ENCODE measurements around the gene CPVL. TPM values are rescaled to one million over a fixed set of nuclear protein-coding genes. Genes with fewer than 3 reads are reported as not detected.
A peak's percentile ranks its signal among the peaks of the same experiment; 100 is the strongest.

Gene CPVL
- total and polyA plus RNA-seq, 2 of the 4 experiments (the other 2 are of a cell fraction) = not detected

GRCh38 chr7:28958235-28958979, 187.9 kb downstream of the CPVL start, which contains the start of gene TRIL:
Gene TRIL, minus strand, starts transcription at chr7:28958330. Its CDS starts 284 bp downstream, at chr7:28958046.
- DNase-seq = peak; percentile 50
- peaks cover 9% of the 10 kb centered on the region for H3K4me1 ChIP-seq (ENCODE audit: control insufficient read depth, insufficient read depth, low read length)
- CTCF ChIA-PET = interaction anchor here (1.1 kb wide), 1 partner anchor 24 kb away, joined by 3 read pairs; no protein-coding TSS in a partner anchor

More at GRCh38 chr7:28958235-28958979, 187.9 kb downstream of the CPVL start, which contains the start of gene TRIL:
- Histone ChIP-seq H3K9me3 (ENCODE audit: control insufficient read depth, insufficient read depth, low read length) (peaks cover 7% of the 10 kb centered on the region; the same call in 1 of the 2 replicates), H3K18ac (ENCODE audit: low read depth, low read length) (no peak within 1 kb of the TSS), H3K14ac (replicated peaks; ENCODE audit: low read depth, low read length) (no peak within 1 kb of the TSS), H4K5ac (ENCODE audit: low read depth, low read length) (no peak within 1 kb of the TSS), H4K8ac (ENCODE audit: low read depth in 2 of 2, low read length in 2 of 2) (no peak within 1 kb of the TSS), H2AK9ac (replicated peaks; ENCODE audit: low read depth, low read length, poor library complexity) (no peak within 1 kb of the TSS), H4K91ac (ENCODE audit: insufficient read depth, low read depth, low read length) (no peak within 1 kb of the TSS), H4K20me1 (ENCODE audit: insufficient read depth, low read length) (no peaks in the 10 kb centered on the region), H3K79me1 (ENCODE audit: low read depth in 1 of 2, low read length in 2 of 2) (no peaks in the 10 kb centered on the region), H2AFZ (replicated peaks; ENCODE audit: low read length, poor library complexity) (peak within 1 kb of the TSS; percentile 77), H3K4ac (ENCODE audit: low read depth, low read length) (no peak within 1 kb of the TSS), H3K4me3 (ENCODE audit: insufficient read depth, low read depth, low read length) (peak within 1 kb of the TSS; percentile 39), H3K4me2 (ENCODE audit: low read depth, low read length) (peak within 1 kb of the TSS; percentile 72), H3K9me1 (ENCODE audit: insufficient read depth, low read length) (no peaks in the 10 kb centered on the region), H3K27me3 (ENCODE audit: control insufficient read depth, insufficient read depth, low read length) (peaks cover 60% of the 10 kb centered on the region), H3K23ac (ENCODE audit: low read depth, low read length) (no peak within 1 kb of the TSS), H3K27ac (ENCODE audit: insufficient read depth, low read length) (no peak within 1 kb of the TSS), H2BK15ac (ENCODE audit: low read depth, low read length) (no peak within 1 kb of the TSS), H3K9ac (ENCODE audit: low read depth, low read length) (no peak within 1 kb of the TSS), H2BK5ac (ENCODE audit: low read depth, low read length, poor library complexity, severe bottlenecking) (no peak within 1 kb of the TSS), H3K36me3 (ENCODE audit: control insufficient read depth, insufficient read depth, low read length) (no peaks in the 10 kb centered on the region), H2BK120ac (ENCODE audit: low read depth, low read length) (no peak within 1 kb of the TSS), H3K56ac (ENCODE audit: extremely low read depth, insufficient read depth, low read length) (no peak within 1 kb of the TSS), H2AK5ac (ENCODE audit: low read depth, low read length) (no peak within 1 kb of the TSS), H2BK20ac (ENCODE audit: low read depth, low read length) (no peak within 1 kb of the TSS)
- POLR2A ChIA-PET (ENCODE audit: unreplicated experiment) = no interaction called here
- no peak for TF ChIP-seq BHLHE40 (IDR thresholded peaks at IDR 0.05; ENCODE audit: low read depth, low read length)
- TF ChIP-seq, protein P1, sequence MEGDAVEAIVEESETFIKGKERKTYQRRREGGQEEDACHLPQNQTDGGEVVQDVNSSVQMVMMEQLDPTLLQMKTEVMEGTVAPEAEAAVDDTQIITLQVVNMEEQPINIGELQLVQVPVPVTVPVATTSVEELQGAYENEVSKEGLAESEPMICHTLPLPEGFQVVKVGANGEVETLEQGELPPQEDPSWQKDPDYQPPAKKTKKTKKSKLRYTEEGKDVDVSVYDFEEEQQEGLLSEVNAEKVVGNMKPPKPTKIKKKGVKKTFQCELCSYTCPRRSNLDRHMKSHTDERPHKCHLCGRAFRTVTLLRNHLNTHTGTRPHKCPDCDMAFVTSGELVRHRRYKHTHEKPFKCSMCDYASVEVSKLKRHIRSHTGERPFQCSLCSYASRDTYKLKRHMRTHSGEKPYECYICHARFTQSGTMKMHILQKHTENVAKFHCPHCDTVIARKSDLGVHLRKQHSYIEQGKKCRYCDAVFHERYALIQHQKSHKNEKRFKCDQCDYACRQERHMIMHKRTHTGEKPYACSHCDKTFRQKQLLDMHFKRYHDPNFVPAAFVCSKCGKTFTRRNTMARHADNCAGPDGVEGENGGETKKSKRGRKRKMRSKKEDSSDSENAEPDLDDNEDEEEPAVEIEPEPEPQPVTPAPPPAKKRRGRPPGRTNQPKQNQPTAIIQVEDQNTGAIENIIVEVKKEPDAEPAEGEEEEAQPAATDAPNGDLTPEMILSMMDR (conservative IDR thresholded peaks at IDR 0.05; ENCODE audit: low read depth, low read length) = no peak
- no peak for TF ChIP-seq CHD1 (IDR thresholded peaks at IDR 0.05; ENCODE audit: low read depth, low read length)
- TF ChIP-seq CEBPB (IDR thresholded peaks at IDR 0.05; ENCODE audit: low read depth, low read length) = no peak
- no peak for TF ChIP-seq MXI1 (IDR thresholded peaks at IDR 0.05; ENCODE audit: borderline replicate concordance, low read depth, low read length)
- TF ChIP-seq MAFK (IDR thresholded peaks at IDR 0.05; ENCODE audit: low read depth, low read length) = no peak
- no peak for TF ChIP-seq NFE2L2 (IDR thresholded peaks at IDR 0.05; ENCODE audit: low read depth, low read length)
- no peak for TF ChIP-seq FOS (IDR thresholded peaks at IDR 0.05; ENCODE audit: low read depth, low read length)
- no peak for TF ChIP-seq POLR2A (IDR thresholded peaks at IDR 0.05; ENCODE audit: low read depth, low read length)
- TF ChIP-seq, protein P2, sequence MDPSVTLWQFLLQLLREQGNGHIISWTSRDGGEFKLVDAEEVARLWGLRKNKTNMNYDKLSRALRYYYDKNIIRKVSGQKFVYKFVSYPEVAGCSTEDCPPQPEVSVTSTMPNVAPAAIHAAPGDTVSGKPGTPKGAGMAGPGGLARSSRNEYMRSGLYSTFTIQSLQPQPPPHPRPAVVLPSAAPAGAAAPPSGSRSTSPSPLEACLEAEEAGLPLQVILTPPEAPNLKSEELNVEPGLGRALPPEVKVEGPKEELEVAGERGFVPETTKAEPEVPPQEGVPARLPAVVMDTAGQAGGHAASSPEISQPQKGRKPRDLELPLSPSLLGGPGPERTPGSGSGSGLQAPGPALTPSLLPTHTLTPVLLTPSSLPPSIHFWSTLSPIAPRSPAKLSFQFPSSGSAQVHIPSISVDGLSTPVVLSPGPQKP (IDR thresholded peaks at IDR 0.05; ENCODE audit: borderline replicate concordance, low read depth, low read length) = no peak
- TF ChIP-seq RFX5 (IDR thresholded peaks at IDR 0.05; ENCODE audit: low read depth, low read length) = no peak
- TF ChIP-seq RAD21 (IDR thresholded peaks at IDR 0.05; ENCODE audit: low read length) = no peak
- no peak for TF ChIP-seq RCOR1 (IDR thresholded peaks at IDR 0.05; ENCODE audit: insufficient replicate concordance, low read length)
- no peak for TF ChIP-seq SMC3 (IDR thresholded peaks at IDR 0.05; ENCODE audit: low read depth, low read length)
- TF ChIP-seq MAZ (IDR thresholded peaks at IDR 0.05; ENCODE audit: borderline replicate concordance, low read depth, low read length) = no peak
- dilution Hi-C loops (cut with HindIII; ENCODE audit: low sequenced_read_pairs, unreplicated experiment) = no loop called here
- intact Hi-C loops (cut with micrococcal nuclease) = loop anchor here (2.0 kb wide), 1 partner anchor 30 kb away; no protein-coding TSS in a partner anchor
- no TSS peak for BruUV-seq (replicated peaks)
- peak; percentile 63 for ATAC-seq (ENCODE audit: low read depth)
- in situ Hi-C loops (cut with MboI; ENCODE audit: low sequenced_read_pairs) = no loop called here
- WGBS, 2 experiments (ENCODE audit: extremely low coverage in 2 of 2, insufficient read length in 1 of 2) = 11% methylated on average over 31 of the region's 66 CpGs; no CpG with 5 or more reads in 1 of the 2 experiments

Measured in IMR-90 (cell line).